Left ventricle myocardium superior (tissue), 1 donor: ENCODE data around the gene PPM1J. TPM values are rescaled to one million over a fixed set of nuclear protein-coding genes. Genes with fewer than 3 reads are reported as not detected.
A peak's percentile ranks its signal among the peaks of the same experiment; 100 is the strongest.
"Not testable (repeated sequence)": the region's sequence is repeated elsewhere in the genome, so short reads cannot be mapped to it uniquely, and the experiment has no call there.

Experiments used
- ATAC-seq: fragments of 200-7000 bp; cut with Tn5 transposase; one replicate; pipeline ENCODE4 v1.9.1; 2020; ENCODE audit warnings: mild to moderate bottlenecking, moderate library complexity
- DNase-seq: peaks from one replicate; pipeline ENCODE4 v3.0.0-alpha.2; 2020
- intact Hi-C: fragments of 100-400 bp; cut with micrococcal nuclease; formaldehyde crosslinking; loops from one replicate; pipeline ENCODE4 v1.11.0; 2022
- total RNA-seq: library from RNA; stranded (reverse); fragmentation: NEBNext Ultra II Directional; extraction: Animal tissue kit (Norgen Biotek cat#: 25700); gene quantifications from one replicate; pipeline ENCODE4 v1.2.1, GENCODE V29; 2021
- donor health status: DM: no; HTN: yes; CAD: no; lungs with severe emphysema.

The PPM1J gene
- total RNA-seq, 1 donor from 2014 or later: 7.2 TPM

DNA sequence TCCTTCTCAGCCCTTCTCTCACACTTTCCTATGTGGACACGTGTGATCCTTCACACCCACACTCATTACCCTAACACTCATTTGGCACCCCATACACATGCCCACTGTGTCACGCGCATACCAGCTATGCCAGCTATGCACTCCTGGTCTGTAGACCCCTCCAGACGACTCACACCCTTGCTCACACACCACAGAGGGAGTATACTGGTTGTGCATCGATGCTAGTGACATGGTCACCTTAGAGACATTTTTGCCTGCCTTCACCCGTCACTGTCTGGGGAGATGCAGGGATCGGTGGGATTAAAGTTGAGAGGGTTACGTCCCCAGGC lies 8.3 kb upstream of the PPM1J start:
- no peak for ATAC-seq
- DNase-seq: no peak
- intact Hi-C loops: no loop called here

DNA sequence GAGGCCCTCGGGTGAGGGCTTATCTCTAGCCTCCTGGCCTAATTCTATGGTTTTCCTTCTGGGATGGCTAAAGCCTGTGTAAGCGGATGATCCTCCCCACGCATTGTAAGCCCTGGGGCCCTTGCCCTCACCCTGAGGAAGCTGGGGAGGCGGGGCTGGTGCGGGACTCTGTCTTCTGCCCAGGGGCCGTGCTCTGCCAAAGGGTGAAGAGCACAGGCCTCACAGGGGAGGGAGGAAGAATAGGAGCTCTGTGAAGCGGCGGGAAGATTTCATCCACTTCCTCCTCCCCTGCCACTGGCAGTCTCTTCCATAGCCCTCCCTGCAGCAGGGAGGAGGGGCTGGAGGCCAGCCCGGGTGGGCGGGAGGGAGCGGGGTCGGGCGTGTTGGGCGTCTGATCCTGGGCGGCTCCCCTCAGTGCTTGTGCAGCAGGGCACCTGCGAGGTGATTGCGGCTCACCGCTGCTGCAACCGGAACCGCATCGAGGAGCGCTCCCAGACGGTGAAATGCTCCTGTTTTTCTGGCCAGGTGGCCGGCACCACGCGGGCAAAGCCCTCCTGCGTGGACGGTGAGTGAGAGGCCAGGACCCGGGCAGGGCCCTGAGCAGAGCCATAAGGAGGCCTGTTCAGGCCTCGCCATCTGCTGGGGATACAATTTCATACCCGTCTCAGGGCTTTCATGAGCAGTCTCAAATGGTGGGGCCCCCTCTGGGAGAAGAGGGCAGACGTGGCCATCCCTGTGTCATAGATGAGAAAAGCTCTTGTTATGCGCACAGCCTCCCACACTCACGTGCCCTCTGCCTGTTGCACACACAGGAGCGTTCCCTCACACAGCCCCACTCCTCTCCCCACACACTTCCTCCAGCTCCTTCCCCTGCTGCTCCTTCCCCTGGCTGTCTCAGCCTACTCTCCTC lies 7.7 kb upstream of the PPM1J start:
- intact Hi-C loops: no loop called here
- peak; percentile 51 for ATAC-seq
- peak; percentile 39 for DNase-seq

DNA sequence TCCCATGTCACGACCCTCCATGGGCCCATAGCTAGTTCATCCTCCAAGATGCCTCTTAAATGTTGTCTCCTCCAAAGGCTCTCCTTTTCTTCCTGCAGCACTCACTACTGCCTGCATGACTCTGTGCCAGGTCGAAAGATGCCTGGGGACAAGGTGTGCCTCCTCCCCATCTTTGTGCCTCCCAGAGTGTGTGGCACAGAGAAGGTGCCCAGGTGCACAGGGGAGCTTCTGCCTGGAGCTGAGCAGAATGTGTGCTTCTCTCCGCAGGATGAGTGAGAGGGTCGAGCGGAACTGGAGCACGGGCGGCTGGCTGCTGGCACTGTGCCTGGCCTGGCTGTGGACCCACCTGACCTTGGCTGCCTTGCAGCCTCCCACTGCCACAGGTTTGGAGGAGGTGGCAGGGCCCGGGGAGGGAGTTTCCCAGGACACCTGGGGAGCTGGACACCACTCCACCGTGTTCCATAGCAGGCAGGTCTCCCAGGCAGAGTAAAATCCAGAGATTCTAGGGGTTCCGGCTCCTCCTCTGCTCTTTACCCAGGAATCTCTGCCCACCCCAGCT lies 6.9 kb upstream of the PPM1J start:
- intact Hi-C loops: no loop called here
- no peak for DNase-seq
- no peak for ATAC-seq

DNA sequence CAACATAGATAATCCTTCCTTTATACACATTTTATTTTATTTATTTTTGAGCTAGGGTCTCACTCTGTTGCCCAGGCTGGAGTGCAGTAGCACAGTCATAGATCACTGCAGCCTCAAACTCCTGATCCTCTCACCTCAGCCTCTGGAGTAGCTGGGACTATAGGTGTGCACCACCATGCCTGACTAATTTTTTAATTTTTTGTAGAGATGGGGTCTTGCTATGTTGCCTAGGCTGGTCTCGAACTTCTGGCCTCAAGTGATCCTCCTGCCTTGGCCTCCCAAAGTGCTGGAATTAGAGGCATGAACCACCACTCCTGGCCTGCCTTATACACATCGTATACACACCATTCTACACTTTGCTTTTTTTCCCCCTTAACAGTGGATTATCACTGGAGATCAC lies 6.2 kb upstream of the PPM1J start:
- DNase-seq, ATAC-seq, intact Hi-C loops: not testable (repeated sequence)

DNA sequence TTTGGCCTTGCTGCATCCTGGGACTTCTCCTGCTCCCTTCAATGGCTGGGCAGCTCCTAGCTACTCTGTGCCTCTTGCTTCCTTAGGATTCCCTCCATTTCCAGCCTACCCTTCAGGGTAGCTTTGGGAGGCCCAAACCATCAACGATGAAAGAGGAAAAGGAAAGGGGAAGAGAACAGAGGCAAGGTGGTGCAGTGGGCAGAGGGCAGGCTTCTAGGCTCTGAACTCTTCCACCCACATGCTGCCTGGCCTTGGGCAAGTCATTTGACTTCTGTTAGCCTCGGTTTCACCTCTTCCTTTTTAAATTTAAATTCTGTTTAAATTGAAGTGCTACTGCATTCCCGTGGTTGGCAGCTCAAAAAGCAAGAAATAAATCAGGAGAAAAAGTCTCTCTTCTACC lies 5.7 kb upstream of the PPM1J start:
- no peak for ATAC-seq
- DNase-seq: no peak
- intact Hi-C loops: no loop called here

DNA sequence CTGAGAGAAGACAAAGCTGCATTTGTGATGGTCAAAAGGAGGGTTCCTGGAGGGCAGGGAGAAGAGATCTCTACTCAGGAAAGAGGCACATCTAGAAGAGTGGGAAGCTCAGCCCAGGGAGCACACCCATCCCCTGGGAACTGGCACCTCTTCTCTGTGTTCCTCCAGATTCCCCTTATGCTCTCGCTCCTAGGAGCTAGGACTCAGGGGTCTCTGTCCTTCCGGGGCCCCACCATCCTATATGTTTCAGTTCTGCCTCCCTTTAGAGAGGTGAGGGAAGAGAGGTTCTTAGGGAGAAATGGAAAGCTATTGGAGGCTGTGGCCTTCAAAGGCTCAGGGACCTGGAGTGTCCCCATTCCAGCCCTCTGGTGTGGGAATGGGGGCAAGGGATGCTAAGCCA lies 4.6 kb upstream of the PPM1J start:
- ATAC-seq (no peak), DNase-seq (no peak)
- intact Hi-C loops: loop anchor here (5.0 kb wide), 1 partner anchor 83 kb away; no protein-coding TSS in a partner anchor

DNA sequence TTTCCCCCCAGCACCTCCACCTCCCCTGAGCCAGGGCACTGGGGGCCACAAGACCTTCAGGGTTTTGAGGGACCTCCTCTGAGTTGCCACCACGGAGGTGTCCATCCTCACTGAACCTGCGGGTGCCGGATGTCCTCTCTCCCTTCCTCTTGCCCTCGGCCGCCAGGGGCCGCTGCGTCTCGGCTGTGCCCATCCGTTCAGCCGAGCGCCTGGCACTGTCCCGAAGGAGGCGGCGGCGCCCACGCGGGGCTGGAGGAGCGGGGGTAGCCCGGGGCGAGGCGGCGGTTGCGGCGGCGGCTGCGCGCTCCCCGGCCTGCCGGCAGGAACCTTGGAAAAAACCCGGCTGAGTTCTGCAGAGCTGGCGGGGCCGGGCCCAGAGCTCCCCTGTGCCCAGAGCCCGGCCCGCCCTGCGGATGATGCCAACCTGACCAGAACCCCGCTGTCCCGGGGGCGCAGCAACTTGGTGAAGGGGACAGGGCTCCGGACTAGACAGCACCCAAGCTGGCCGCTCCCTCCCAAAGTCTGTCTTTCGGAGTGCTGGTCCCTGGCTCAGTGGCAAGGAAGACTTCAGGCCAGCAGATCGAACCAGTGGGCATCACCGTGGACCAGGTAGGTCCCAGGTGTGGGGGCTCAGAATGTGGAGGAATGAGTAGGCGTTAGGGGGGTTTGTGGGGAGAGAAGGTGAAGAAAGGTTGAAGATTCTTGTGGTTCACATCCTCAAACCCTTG lies 3.7 kb upstream of the PPM1J start:
- ATAC-seq: peak; percentile 8
- DNase-seq: peak; percentile 88
- intact Hi-C loops: loop anchor here (5.0 kb wide), 1 partner anchor 83 kb away; no protein-coding TSS in a partner anchor

DNA sequence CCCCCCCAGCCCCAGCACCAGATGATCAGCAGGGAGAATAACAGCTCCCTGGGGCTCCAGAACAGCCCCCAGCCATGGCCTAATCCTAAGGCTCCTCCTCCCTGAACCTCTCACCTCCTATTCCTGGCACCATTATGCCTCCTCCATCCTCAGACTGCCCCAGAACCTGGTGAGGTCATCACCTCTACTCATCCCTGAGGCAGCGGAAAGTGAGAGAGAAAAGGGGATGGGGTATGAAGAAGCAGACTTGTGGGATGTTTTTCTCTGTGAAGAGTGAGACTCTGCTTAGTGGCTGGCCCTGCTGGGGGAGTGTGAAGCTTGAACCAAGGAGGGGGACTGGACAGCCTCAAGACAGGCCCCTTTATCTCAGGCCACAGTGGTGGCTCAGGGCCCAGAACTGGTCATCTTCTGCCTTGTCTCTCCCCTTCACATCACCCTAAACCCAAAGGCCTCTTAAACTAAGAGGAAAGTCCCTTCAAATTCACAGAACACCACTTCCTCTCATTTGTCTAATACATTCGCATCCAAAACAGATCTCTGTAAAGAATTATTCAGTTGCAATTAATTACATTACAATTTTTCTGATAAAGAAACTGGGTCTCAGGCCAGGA lies 2.2 kb upstream of the PPM1J start:
- intact Hi-C loops: loop anchor here (5.0 kb wide), 1 partner anchor 85 kb away; no protein-coding TSS in a partner anchor
- no peak for DNase-seq
- ATAC-seq: no peak

DNA sequence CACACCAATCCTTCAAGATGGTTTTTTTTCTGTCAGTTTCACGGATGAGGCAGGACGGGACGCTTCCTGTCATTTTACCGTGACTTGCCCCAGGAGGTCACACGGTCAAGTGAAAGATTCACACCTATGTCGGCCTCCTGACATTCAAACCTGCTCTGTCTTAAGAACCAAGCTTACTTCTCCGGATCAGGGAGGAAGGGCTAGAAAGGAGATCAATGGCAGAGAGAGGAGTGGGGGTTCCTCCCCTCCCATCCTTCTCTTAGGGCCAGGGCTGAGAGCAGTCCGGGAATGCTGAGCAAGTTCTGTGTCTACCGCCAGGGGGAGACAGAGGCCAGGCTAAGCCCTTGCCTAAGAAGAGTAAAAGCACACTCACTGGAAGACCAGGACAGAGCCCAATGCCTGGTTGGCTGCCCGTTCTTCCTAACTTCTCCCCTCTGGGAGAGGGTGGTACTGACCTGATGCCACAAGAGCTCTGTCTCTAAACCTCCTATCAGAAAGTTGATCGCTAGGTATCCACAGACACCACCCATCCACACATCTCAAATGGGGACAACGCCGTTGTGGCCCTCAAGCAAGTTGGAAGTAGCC lies 1.1 kb upstream of the PPM1J start:
- ATAC-seq (peak; percentile 78), DNase-seq (peak; percentile 86)
- intact Hi-C loops: loop anchor here (5.0 kb wide), 1 partner anchor 86 kb away; no protein-coding TSS in a partner anchor

DNA sequence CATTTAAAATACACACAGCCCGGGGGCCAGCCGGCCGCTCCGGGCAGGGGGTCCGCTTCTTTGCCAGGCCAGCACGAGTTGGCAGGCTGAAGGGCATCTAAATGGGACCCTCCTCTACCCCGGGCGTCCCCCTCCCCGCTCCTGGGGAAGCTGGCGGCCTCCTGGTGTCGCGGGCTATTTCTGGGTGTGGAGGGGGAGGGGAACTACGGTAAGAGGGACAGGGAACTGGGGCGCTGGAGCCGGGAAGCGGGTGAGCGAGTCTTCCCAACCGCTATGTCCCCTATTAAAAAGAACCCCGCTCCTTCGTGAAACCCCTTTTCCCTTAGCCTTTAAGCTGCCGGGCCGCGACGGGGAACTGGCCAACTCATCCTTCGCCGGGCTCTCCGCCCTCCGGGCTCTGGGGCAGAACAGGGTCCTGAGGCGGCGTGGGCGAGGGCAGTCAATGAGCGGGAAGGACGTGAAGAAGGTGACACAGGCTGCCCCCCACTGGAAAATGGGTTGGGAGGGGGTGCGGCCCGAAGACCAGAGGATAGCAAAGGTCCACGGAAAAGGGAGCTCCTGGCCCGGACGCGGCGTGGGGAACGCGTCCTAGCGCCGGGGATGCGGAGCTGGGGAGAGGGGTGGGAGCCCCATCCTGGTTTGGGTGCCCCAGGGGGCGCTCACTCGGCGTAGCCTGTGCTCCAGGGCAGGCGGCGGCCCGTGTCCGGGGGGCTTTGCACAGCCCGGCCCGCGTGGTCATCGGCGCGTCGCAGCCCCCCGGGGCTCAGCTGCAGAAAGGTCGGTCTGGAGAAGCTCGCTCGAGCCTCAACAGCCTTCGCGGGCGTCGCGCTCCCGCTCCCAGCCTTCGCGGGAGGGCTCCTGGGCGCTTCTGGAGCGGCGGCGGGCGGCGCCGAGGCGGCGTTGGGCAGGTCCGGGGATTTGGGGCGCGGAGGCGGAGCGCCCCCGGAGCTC lies 544 bp downstream of the PPM1J start:
- intact Hi-C loops: loop anchor here (5.0 kb wide), 1 partner anchor 88 kb away; no protein-coding TSS in a partner anchor
- ATAC-seq (peak; percentile 14), DNase-seq (peak; percentile 48)

DNA sequence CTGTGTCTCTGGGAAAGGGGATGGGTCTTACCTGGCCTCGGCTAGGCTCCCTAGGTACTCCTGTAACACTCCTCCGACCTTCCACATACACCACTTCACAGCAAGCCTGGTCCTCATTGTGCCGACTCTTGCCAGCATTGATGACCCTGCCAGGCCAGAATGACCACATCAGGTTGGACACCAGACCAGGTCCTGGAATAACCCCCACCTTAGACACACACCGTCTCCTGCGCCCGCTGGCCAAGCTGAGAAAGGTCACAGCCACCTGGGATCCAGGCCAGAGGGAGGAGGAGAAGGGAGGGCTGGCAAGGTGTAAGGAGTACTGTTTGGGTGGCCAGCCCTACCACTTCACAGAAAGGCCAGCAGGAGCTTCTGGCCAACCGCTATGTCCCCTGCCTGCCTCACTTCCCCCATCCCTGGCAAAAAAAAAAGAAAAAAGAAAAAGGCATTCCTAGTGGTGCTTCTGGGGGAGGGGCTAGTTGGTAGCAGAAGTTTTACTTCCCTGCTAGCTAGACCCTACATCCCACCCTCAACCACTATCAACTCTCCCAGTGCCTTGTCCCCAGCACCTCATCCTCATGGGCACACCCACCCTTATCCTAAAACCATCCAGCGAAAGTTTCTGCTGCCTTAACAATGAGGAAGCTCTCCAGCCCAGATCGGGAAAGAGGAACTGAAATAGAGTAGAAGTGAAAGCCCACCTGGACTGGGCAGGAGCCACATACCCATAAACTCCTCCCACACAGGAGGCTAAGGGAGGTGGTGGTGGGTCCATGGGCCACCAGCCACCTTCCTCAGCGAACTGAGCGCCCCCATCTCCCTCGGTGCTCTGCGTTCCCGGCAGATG lies 1.4 kb downstream of the PPM1J start:
- intact Hi-C loops: no loop called here
- no peak for ATAC-seq
- peak; percentile 48 for DNase-seq

DNA sequence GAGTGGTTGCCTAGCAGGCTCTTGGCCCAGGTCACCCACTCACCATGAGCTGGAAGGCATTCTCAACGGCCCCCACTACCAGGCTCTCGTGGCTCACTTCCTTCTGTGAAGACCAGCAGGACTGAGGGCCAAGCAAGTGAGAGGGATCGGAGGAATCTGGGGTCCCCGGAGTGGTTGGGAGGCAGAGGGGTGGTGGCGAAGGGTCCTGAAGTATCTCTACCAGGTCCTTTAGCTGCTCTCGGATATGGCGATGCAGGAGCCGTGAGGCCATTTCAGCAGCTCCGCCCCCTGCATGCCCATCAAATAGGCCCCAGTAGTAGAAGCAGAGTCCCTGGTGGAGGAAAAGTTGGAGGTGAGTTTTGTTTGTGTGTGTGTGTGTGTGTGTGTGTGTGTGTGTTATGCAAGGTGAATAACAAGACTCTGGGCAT lies 2.4 kb downstream of the PPM1J start:
- ATAC-seq: no peak
- no peak for DNase-seq
- intact Hi-C loops: no loop called here

DNA sequence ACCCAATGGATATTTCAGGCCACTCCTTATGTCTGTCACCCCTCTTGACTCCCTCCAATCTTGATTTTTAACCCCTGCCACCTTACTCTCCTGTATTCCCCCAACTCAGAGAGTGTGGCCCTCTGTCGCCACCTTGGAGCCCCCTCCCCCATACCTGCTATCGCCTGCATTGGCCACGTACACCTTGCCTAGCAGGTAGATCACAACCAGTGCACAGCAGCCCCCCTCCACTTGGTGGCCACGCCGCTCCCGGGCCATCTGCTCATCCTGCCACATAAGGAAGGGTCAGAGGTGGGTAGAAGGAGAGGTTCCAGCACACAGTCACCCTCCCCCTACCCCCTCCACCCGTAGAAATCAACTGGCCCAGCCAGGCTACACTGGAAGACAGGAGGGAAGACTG lies 2.9 kb downstream of the PPM1J start:
- ATAC-seq: no peak
- no peak for DNase-seq
- intact Hi-C loops: no loop called here

DNA sequence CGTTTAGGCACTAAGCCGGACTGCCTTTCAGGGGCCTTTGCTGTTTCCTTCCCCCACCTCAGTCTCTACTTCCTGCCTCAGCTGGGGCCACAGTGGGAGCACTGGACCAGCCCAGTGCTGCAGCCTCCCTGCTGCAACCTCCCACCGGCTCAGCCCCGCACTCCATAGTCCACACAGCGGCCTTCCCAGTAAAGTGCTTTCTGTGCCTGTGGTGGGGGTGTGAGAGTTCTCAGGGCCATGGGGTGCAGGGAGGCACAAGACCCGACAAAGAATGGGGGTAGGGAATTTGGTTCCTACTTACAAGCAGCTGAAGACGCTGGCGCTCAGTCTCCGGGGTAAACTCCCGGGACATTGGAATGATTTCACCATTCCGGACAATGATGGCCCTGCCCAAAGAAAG lies 3.5 kb downstream of the PPM1J start:
- ATAC-seq (no peak), DNase-seq (no peak)
- intact Hi-C loops: no loop called here

DNA sequence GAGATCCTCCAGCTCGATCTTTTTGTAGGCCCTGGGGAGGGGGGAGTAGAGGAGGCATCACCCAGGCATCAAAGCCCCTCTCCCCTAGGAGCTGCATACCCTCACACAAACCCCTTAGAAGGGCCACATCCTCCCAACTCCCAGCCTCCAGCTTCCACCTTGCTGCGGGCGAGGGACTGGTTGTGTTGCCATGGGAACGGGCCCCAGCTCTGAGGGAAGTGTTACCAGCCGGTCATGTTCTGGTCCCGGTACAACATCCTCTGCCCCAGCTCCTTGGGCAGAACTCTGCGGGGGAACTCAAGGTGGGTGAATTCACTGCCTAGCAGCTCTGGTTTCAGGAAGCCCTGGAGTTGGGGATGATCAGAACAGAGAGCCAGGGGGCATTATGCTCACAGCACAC lies 4.1 kb downstream of the PPM1J start:
- intact Hi-C loops: no loop called here
- ATAC-seq (no peak), DNase-seq (no peak)

DNA sequence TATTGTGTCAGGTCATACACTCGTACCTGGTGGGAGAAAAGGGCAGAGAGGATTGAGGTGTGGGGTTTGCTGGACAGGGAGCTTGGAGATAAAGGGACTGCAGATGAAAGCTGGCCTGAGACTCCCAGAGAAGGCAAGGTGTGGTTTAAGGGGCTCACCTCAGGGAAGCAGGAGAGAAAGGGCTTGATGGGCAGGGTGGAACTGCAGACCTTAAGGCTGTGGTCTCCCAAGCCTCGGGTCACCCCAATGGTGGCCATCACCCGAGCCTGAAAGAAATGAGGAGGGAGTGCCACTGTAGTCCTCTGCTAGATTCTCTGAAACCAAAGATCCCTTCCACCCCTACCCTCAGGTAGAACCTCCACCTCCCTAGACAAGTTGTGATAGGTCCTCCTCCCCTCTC lies 4.5 kb downstream of the PPM1J start:
- ATAC-seq (no peak), DNase-seq (no peak)
- intact Hi-C loops: no loop called here

DNA sequence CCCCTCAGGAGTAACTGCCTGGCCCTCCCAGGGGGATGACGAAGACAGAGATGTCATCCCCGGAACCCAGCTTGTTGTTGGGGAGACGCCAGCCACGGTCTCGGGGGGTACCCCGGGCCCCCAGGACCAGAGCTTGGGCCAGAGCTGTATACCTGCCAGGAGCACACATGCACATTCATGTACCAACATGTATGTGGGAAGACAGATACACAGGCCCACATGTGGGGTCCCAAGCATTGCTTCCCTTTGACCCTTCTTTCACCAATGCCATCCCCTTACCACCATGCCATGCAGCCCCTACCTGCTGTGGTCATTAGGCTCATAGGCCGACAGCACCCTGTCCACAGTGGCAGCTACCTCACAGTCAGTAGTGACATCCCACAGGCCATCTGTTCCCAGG lies 5.0 kb downstream of the PPM1J start:
- ATAC-seq (no peak), DNase-seq (no peak)

More for the DNA sequence above, 5.0 kb downstream of the PPM1J start:
- intact Hi-C loops: no loop called here
